8988T (cell line): ENCODE measurements around the gene STAT4.

Experiments used
- DNase-seq: peaks from one replicate; pipeline ENCODE4 v3.0.0; 2011

STAT4 gene

DNA sequence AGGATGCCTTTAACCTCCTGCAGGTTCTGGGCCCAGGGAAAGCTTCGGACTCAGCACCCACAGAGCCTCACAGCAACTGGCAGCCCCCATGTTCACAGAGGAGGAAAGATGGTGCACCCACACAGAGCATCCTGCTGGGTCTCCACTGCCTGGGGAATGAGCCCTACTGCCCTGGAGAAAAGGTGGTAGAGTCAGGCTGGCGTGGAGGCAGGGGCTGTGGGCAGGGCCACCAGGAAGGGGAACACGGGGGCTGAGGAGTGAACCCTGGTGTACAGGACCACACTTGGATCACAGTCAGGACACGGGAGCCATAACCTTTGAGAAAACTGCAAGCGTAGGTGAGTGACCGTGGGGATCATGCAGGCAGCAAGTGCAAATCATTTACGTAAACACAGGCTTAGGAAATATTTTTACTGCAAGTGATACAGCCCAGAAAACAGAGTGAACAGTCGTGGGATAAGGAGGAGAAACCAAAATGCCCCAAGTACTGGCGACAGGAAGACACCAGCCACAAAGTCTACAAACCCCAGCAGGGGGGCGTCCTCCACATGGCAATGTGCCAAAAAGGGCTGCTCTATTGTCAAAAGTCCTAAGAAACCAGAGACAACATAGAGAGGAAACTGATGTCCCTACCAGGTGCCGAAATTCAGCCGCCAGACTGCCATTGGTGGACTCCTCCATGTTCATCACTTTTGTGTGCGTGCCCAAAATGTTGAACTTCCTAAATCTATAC, 164.4 kb downstream of the STAT4 start:
- DNase-seq, result no peak

DNA sequence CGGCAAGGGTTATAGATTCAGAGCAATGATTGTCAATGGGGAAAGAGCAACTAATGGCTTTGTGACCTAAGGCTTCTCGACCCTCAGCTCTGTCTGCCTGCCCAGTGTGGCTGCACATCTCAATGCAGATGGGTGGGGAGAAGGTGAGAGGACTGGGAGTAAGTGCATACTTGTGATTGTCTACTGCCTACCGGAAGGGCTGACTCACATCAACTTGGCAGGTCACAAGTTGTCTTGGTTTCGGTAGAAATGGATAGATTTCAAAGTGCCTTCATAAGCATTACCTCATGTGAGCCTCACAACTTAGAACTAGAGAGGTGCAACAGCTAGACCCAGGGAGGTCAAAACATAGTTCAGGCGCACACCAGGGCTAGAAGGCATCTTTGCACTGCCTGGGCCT, 166.2 kb downstream of the STAT4 start:
- DNase-seq, result no peak

DNA sequence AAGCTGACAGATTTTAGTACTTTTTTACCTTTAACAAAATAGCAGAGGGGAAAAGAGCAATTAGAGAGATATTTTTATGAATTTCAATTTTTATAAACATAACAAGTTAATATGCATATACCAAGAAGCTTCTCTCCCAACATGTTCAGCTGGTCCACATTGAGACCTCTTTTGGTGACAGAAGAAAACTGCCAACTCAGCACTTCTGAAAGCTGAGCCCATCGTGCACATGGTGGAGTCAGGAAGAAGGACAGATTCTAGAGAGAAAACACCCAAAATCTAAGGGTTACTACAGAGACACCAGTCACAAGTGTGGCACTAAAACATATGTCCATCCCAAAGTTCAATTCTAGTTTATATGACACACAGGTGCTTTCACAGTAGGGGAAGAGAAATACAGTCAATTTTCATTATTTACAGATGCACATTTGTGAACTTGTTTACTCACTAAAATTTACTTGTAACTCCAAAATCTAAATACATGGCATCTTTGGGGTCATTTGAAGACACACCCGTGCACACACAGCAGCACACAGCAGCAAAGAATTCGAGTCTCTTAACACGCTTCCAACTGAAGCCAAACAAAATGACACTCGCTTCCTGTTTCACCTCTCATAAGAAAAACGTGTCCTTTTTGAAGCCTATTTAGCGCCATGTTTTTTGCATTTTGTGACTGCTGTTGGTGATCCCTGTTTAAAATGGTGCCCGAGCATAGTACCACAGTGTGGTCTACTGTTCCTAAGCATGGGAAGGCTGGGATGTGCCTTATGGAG, 168.3 kb downstream of the STAT4 start:
- no peak for DNase-seq

DNA sequence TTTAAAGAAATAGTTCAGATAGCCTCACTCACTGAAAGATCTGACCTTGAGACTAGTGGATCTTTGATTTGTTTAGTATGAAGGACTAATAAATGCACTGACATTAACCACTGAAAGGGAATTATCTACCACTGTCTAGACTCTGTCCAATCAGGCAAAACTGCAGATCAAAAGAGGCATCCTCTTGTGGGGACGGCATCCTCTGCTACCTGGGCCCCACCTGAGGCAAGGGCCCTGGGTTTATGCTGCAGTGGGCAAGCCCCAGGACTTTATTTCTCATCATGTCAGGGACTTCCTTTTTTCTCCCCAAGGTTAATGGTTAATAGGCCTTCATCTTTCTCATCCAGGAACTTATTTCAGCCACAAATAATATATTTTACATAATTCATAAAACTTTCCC, 169.1 kb downstream of the STAT4 start:
- no peak for DNase-seq

DNA sequence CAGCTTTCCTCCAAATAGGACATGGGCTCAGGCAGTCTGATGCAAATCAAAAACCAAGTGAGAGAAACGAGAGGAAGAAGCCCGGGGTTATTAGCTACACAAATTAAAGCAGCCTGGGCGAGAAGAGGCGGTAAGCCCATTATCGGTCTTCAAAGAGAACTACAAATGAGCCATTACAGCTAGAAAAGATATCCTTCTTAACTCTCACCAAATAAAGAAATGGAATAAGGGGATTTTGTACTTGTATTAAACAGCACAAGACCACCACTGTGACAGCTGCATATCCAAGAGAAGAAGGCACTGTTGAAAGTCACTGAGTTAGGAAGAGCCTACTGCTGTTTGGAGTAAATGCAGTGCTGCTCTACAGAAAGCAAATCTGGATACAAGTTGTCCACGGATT, 169.5 kb downstream of the STAT4 start:
- no peak for DNase-seq

DNA sequence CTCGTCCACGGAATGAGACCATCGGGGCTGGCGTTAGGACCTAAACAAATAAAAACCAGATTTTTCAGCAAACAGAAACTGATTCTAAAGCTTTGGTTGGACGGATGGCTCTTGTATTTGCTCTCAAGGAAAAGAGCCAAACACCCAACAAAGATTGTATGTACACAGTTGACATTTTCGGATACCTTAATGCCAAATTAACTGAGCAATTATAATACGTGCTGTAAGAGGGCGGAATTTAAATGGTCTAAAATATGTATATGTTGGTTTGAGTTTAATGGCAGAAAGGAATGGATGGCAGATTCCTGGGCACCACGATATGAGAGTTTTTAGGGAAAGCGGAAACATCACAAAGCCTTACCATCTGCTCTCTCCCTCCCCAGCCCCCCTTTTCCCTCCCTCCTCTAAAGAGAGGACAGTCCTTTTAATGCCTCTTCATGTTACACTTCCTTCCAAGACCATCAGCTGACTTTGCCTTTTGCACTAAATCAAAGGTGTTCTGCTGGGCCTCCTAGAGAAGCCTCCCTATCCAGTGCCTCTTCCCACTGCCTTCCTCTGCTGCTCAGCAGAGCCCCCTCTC, 170.1 kb downstream of the STAT4 start:
- no peak for DNase-seq

DNA sequence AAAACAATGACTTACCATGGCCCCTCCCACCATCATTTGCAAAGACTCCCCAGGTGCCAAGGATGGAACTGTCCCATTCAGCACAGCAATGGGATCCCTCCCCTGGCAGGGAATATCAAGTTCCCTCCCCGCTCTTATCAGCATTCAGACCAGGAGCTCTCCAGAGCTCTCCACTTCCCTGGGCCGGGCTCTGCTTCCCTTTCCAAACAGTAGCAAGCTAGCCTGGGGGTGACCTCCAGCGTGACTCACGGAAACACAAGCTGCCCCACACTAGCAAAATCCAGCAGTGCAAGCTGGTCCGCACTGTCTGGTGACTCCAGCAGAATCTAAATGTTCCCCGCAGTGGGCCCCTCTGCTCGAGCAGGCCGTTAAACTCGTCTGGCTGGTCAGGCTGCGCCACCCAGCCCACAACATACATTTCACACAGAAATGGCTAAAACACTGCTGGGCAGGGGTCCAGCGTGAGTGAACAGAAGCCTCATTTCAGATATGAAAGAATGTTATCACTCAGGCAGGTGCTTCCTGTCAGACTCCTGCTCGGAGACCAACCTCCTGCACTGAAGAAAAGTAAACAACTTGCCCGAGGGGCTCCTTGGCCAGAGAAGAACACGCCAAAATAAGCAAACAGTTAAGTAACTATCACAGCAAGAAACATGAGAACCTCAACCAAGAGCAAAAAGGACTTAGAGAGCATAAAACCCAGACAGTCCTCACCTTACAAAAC, 170.7 kb downstream of the STAT4 start:
- DNase-seq, result no peak
